Kasumi-1 (cell line): Measurements from ENCODE around the gene KIAA0232.
A peak's percentile ranks its signal among the peaks of the same experiment; 100 is the strongest.
"Not testable (repeated sequence)": the region's sequence is repeated elsewhere in the genome, so short reads cannot be mapped to it uniquely, and the experiment has no call there.

Experiments used
- DNase-seq, 2 experiments: peaks; one replicate each; lab custom pipeline; 2025; lab: John Stamatoyannopoulos, UW

The KIAA0232 gene

GRCh38 chr4:6773616-6774540 lies 8.6 kb upstream of the KIAA0232 start:
- no peak for DNase-seq

DNA sequence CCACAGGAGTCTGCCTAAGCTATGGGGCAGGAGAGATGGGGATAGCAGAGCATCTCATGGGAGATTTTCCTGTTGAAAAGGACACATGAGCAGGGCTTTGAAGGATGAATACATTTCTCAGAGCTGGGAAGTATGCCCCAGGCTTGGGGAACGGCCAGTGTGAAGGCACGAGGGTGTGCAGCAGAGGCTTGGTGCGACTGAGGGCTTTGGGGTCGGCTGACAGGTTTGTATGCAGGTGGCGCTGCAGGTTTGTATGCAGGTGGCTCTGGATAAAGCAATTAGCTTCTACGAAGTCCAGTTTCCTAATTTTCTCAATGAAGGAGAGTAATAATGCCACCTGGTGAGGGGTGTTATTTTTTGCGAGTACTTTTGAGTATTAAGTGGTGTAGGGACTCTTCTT lies 6.8 kb upstream of the KIAA0232 start:
- no peak for DNase-seq

DNA sequence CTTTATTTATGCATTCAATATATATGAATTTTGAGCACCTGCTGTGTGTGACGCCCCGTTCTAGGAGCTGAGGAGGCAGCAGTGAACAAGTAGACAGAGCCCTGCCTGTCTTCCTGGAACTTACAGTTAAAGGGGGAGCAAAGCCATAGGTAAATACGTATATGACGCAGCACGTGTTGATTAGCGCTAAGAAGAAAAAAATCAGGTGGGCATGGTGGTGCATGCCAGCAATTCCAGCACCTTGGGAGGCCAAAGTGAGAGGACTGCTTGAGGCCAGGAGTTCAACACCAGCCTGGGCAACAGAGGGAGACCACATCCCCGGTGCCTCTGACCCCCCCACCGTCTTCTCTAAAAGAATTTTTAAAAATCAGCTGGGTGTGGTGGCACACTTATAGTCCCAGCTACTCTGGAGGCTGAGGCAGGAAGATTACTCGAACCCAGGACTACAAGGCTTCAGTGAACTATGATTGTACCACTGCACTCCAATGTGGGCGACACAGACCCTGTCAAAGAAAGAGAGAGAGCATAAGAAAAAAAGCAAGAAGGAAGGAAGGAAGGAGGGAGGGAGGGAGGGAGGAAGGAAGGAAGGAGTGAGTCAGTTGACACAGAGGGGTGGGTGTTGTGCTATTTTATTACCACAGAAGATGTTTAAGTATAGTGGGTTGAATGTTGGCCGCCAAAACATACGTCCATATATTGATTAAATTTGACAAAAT lies 5.4 kb upstream of the KIAA0232 start:
- peak; percentile 34 to 45 for DNase-seq

GRCh38 chr4:6777636-6778281 lies 4.8 kb upstream of the KIAA0232 start:
- peak; percentile 76 to 82 for DNase-seq

DNA sequence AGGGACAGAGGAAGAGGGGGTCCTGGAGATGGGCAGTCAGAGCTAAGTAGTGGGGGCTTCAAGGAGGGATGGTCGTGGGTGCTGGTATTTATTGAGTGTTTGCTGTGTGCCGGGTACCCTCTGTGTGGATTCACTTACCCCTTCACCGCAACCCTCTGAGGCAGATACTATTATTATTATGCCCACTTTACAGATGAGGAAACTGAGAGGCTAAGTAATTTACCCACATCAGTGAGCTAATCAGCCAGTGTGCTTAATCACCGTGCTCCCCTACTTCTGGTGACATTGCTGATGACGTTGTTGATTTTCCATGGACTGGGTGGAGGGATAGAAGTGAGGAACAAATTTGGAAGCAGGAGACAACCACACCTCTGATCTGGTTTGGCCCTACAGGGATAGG lies 4.1 kb upstream of the KIAA0232 start:
- no peak for DNase-seq

DNA sequence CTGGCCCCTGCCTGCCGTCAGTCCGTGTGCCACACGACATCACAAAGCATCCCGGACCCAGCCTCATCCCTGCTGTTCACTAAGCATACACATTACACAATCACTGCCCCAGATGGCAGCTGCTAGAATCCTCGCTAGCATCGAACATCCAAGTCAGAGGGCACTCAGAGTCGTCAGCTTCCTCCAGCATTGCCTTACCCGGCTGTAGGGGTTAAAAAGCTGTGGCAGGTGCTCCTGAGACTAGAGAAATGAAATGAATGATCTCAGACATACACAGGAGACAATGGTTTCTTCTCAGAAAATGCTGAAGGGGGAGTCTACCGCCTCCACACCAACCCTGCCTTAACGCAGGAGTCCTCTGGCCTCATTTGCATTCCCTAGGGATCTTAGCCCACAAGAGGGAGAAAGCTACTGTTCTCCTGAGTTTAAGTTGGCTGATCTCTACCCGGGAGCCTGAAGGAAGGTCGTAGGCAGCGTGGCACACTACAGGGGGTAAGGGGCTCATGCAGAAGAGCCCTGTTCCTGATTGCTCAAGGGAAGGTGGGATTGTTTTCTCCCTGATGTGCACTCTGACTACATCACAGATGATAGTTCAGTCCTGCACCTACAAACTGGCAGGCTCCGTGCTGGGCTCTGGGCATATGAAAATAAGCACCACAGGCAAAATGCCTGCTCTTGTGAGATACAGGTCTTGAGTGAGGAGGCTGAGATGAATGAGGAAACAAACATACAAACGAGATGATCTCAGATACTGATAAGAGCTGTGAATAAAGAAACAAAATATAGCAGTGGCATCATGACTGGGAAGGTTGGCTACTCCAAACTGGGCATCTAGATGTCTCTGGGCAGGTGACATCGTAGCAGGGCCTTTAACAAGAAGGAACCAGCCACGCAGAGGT lies 2.6 kb upstream of the KIAA0232 start:
- no peak for DNase-seq

- no peak for DNase-seq
Measured at GRCh38 chr4:6781113-6781512, 1.4 kb upstream of the KIAA0232 start.

- DNase-seq, result no peak
Measured at GRCh38 chr4:6781561-6781960, 966 bp upstream of the KIAA0232 start.

- no peak for DNase-seq
Measured at GRCh38 chr4:6782846-6783110, 251 bp downstream of the KIAA0232 start.

DNA sequence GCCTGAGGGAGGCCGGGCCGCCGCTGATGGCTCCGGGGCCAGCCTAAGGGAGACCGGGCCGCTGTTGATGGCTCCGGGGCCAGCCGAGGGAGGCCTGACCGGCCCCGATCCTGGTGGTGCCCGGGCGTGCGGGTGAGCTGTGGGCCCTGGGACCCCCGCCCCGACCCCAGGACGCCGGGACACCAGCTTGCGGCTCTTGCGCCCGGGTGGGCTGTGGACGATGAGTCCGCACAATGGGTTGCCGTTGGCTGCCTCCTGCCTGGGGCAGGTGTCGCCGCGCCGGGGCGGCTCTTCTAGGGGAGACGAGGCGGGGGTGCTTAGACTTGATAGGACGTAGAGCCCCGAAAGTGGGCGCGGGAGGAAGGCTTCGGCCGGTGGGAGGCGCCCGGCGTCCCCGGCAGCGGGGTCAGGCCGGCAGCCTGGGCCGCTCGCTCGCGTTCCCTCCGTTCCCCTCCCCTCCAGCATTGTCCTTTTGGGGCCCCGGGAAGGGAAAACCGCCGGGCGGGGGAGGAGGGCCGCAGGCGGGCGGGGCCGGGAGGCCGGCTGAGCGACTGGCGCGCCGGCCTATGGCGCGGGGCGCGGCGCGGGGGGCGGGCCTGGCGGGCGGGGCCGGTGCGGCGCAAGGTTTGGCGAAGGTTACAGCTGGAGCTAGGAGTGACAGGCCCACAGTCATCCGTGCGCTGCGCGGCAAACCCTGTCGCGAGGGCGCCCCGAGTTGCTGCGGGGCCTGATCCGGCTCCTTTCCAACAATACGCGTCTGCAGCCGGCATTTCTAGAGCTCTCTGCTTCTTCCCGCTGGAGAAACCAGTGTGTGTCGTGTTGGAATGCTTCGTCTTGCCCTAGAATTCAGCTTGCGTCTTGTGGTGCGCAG lies 819 bp downstream of the KIAA0232 start:
- peak; percentile 72 to 78 for DNase-seq

- no peak for DNase-seq
Measured at GRCh38 chr4:6785572-6785925, 3.0 kb downstream of the KIAA0232 start.

GRCh38 chr4:6788123-6788522 lies 5.6 kb downstream of the KIAA0232 start:
- DNase-seq, result no peak

DNA sequence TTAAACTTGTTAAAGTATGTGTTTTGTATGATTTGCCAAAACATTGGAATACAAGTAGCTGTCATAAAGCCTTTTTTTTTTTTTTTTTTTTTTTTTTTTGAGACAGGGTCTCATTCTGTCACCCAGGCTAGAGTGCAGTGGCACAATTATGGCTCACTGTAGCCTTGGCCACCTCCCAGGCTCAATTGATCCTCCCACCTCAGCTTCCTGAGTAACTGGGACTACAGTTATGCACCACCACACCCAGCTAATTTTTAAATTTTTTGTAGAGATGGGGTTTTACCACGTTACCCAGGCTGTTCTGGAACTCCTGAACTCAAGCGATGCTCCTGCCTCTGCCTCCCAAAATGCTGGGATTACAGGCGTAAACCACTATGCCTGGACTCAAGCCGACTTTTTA lies 8.7 kb downstream of the KIAA0232 start:
- not testable (repeated sequence) for DNase-seq

GRCh38 chr4:6791796-6792195 lies 9.3 kb downstream of the KIAA0232 start:
- DNase-seq, result not testable (repeated sequence)

DNA sequence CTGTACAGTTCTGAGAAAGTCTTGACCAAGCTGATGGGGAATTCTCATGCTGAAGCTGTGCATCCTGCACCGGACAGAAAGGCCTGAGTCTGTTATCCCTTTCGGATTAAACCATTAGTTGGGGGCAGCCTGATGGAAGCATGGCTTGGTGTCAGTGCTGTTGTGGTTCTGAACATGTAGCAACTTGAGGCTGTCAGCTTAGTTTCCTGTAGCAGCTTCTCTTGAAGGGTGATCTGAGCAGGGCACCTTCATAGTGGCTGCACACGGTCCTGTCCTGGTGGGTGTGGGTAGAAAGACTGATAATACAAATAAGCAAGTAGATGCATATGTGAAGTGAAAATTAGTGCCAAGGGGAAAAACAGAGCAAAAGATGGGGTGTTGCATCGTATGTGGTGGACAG lies 11.7 kb downstream of the KIAA0232 start:
- DNase-seq, result no peak

- DNase-seq, result no peak
Measured at GRCh38 chr4:6795821-6796220, 13.3 kb downstream of the KIAA0232 start.

DNA sequence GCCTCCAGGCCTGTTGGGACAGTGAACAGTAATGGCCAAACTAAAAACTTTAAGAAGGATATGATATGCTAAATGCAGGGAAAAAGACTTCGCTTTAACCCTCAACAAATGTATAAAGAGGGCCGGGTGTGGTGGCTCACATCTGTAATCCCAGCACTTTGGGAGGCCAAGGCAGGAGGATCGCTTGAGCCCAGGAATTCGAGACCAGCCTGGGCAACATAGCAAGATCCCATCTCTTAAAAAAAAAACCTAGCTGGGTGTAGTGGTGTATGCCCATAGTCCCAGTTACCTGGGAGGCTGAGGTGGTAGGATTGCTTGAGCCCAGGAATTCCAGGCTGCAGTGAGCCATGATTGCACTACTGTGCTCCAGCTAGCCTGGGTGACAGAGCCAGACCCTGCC lies 14.8 kb downstream of the KIAA0232 start:
- DNase-seq, result not testable (repeated sequence)

DNA sequence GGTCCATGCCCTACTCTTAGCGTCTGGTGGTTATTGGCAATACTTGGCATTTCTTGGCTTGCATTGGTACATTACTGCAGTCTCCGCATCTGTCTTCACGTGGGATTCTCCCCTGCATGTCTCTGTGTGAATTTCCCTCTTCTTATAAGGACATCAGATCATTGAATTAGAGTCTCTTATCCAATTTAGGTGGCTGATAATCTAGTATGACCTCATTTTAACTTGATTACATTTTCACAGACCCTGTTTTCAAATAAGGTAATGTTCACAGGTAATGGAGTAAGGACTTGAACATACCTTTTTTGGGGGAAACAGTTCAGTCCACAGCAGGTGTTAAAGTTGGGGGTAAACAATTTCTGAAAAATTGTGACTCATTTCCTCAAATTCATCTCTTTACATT lies 16.6 kb downstream of the KIAA0232 start:
- no peak for DNase-seq

- DNase-seq, result no peak
Measured at GRCh38 chr4:6802025-6802424, 19.5 kb downstream of the KIAA0232 start.

- DNase-seq, result no peak
Measured at GRCh38 chr4:6802626-6803025, 20.1 kb downstream of the KIAA0232 start.

DNA sequence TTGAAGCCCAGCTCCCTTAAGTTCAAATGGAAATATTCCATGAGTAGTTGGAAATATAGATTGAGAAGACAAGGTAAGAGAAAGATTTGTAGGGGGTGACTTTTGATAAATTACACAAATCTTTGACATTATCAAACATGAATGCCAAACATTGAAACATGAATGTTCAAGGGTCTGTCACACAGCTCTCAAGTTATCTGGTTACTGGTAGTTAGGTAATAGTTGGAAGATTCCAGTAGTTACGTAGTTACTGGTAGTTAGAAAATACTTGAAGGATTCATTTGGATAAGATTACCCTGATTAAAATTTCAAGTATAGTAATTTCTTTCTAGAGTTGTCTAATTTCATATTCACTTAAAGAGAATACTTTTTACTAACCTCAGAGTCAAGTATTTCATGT lies 20.7 kb downstream of the KIAA0232 start:
- DNase-seq, result no peak
